Measurements from ENCODE around the gene KY. TPM values are rescaled to one million over a fixed set of nuclear protein-coding genes. Genes with fewer than 3 reads are reported as not detected.

Gene KY
- total and polyA plus RNA-seq, 2 of the 8 experiments (the other 6 are each of a cell fraction or from before 2014, with no cell fraction given), result not detected

- Histone ChIP-seq H2AFZ (ENCODE audit: low read length) (no peak overlapping the region), H2AK5ac (ENCODE audit: low read depth, low read length) (no peak overlapping the region), H2BK5ac (ENCODE audit: low read depth, low read length) (no peak overlapping the region), H3K4me1 (replicated peaks in 1 of 4; ENCODE audit: control insufficient read depth in 3 of 4, insufficient read depth in 4 of 4, low read length in 3 of 4) (no peaks in the 10 kb centered on the region), H2BK12ac (ENCODE audit: low read depth, low read length) (no peak overlapping the region), H3K23me2 (ENCODE audit: low read depth, low read length) (no peaks in the 10 kb centered on the region), H4K91ac (replicated peaks; ENCODE audit: insufficient read length, low read length) (no peak overlapping the region), H3K9me3 (ENCODE audit: insufficient read depth in 2 of 2, low read depth in 1 of 2, low read length in 1 of 2) (no peaks in the 10 kb centered on the region), H2BK20ac (ENCODE audit: low read length) (no peak overlapping the region), H3K18ac (ENCODE audit: extremely low read depth, low read length) (no peak overlapping the region), H3K4me3 (ENCODE audit: extremely low read depth in 1 of 4, insufficient read depth in 2 of 4, low read depth in 3 of 4, low read length in 4 of 4) (no peak overlapping the region), H3K4me2 (ENCODE audit: insufficient read depth in 1 of 2, low read depth in 2 of 2, low read length in 2 of 2) (no peak overlapping the region), H4K5ac (ENCODE audit: insufficient read length, low read depth, low read length) (no peak overlapping the region), H3K36me3 (ENCODE audit: control insufficient read depth in 2 of 4, insufficient read depth in 4 of 4, low read length in 3 of 4) (no peaks in the 10 kb centered on the region), H2BK120ac (replicated peaks; ENCODE audit: low read depth, low read length) (no peak overlapping the region), H3K9ac (replicated peaks in 1 of 4; ENCODE audit: extremely low read depth in 1 of 4, low read depth in 3 of 4, low read length in 3 of 4) (no peak overlapping the region), H3K14ac (ENCODE audit: insufficient read length) (no peak overlapping the region), H3K79me2 (ENCODE audit: control insufficient read depth in 1 of 2, insufficient read depth in 2 of 2, low read length in 2 of 2) (no peaks in the 10 kb centered on the region), H3K79me1 (ENCODE audit: low read depth, low read length) (no peaks in the 10 kb centered on the region), H3K23ac (ENCODE audit: insufficient read length) (no peak overlapping the region), H2BK15ac (ENCODE audit: low read length) (no peak overlapping the region), H4K20me1 (replicated peaks in 1 of 2; ENCODE audit: control insufficient read depth in 1 of 2, insufficient read depth in 2 of 2, low read length in 2 of 2) (no peaks in the 10 kb centered on the region), H3K56ac (replicated peaks; ENCODE audit: insufficient read length, low read depth, low read length) (no peak overlapping the region), H3K4ac (replicated peaks; ENCODE audit: insufficient read length, low read depth, low read length) (no peak overlapping the region), H3K27me3 (replicated peaks in 1 of 4; ENCODE audit: control insufficient read depth in 3 of 4, extremely low read depth in 1 of 4, insufficient read depth in 3 of 4, low read length in 3 of 4) (no peaks in the 10 kb centered on the region), H4K8ac (ENCODE audit: extremely low read depth, insufficient read depth, low read length) (no peak overlapping the region), H3K27ac (ENCODE audit: low read depth, low read length) (no peak overlapping the region)
- no peak for TF ChIP-seq SRF (IDR thresholded peaks at IDR 0.05; ENCODE audit: low read depth, low read length)
- FAIRE-seq (no peak), DNase-seq (ENCODE audit: low read depth in 1 of 2, low spot score in 2 of 2) (no peak)
- ChIA-PET CTCF (ENCODE audit: partially characterized antibody) (no interaction called here), POLR2A (ENCODE audit: partially characterized antibody) (interaction anchor here (0.8 to 1.1 kb wide), 2 partner anchors 9 to 202 kb away, joined by 3 read pairs; no protein-coding TSS in a partner anchor)
- WGBS, 2 experiments (ENCODE audit: extremely low coverage in 1 of 2, insufficient coverage in 1 of 2, insufficient read length in 1 of 2, insufficient replicate concordance in 2 of 2, low coverage in 1 of 2, low lambda C conversion rate in 2 of 2, missing lambda C conversion rate in 1 of 2), result 98% methylated on average over 3 of the region's 3 CpGs; no CpG with 5 or more reads in 1 of the 2 experiments
Measured at GRCh38 chr3:134576831-134577230, 74.0 kb downstream of the KY start.

All from H1 (cell line).